SK-N-SH (cell line): ENCODE data around the gene PPARD. TPM values are rescaled to one million over a fixed set of nuclear protein-coding genes. Genes with fewer than 3 reads are reported as not detected.

Experiments
- CTCF ChIA-PET: fragments of 300-600, 350-600 bp; formaldehyde crosslinking; extraction: SDS; loops from one replicate; lab custom pipeline; 2021; lab: Yijun Ruan, JAX
- POLR2A ChIA-PET: fragments of 350-600 bp; sonication (Branson Sonifier 250); formaldehyde crosslinking; extraction: SDS; loops from one replicate; lab custom pipeline; 2020; ENCODE audit warnings: antibody characterized with exemption, inconsistent platforms; lab: Yijun Ruan, JAX
- DNase-seq: peaks from one replicate; pipeline ENCODE4 v3.0.0; 2012
- H2AFZ ChIP-seq: fragments of 200-600 bp; sonication (generic); 2 replicates; pipeline ENCODE4 v1.8.1; 2016; ENCODE audit warnings: antibody characterized with exemption, mild to moderate bottlenecking, low read depth
- H3F3A ChIP-seq: fragments of 200-600 bp; sonication (generic); replicated peaks from 2 replicates; pipeline ENCODE3; 2016; ENCODE audit warnings: antibody characterized with exemption, mild to moderate bottlenecking; ENCODE audit not compliant: insufficient read depth
- H3K27ac ChIP-seq, 2 experiments: fragments of 200-500 bp in 1 of 2; fragments of 200-600 bp in 1 of 2; sonication (Bioruptor generic) in 1 of 2; sonication (generic), shearing (Covaris generic) in 1 of 2; 2 replicates each; pipeline versions ENCODE4 v1.5.1 to v1.6.1; 2014 to 2016; ENCODE audit warnings: low read depth in 2 of 2, inconsistent platforms in 1 of 2, low read length in 1 of 2, mild to moderate bottlenecking in 1 of 2, mixed read lengths in 1 of 2
- H3K27me3 ChIP-seq: fragments of 200-600 bp; sonication (generic), shearing (Covaris generic); 2 replicates; pipeline ENCODE4 v1.6.1; 2016; ENCODE audit warnings: mixed run types; ENCODE audit not compliant: insufficient read depth
- H3K36me3 ChIP-seq, 2 experiments: fragments of 200-500 bp in 1 of 2; fragments of 200-600 bp in 1 of 2; sonication (Bioruptor generic) in 1 of 2; sonication (generic) in 1 of 2; replicated peaks in 1 of 2; 2 replicates each; pipeline versions ENCODE3 to v1.5.1; 2014 to 2016; ENCODE audit warnings: low read length in 1 of 2, mild to moderate bottlenecking in 1 of 2; ENCODE audit not compliant: insufficient read depth in 2 of 2, control insufficient read depth in 1 of 2
- H3K4me1 ChIP-seq, 2 experiments: fragments of 200-500 bp in 1 of 2; fragments of 200-600 bp in 1 of 2; sonication (Bioruptor generic) in 1 of 2; sonication (generic), shearing (Covaris generic) in 1 of 2; 2 replicates each; pipeline versions ENCODE4 v1.5.1 to v1.6.1; 2014 to 2016; ENCODE audit warnings: low read depth in 1 of 2, low read length in 1 of 2, mixed run types in 1 of 2; ENCODE audit not compliant: insufficient read depth in 2 of 2, control insufficient read depth in 1 of 2
- H3K4me2 ChIP-seq: fragments of 200-600 bp; sonication (generic), shearing (Covaris generic); 2 replicates; pipeline ENCODE4 v1.6.1; 2017; ENCODE audit warnings: mixed run types
- H3K4me3 ChIP-seq, 2 experiments: fragments of 200-500 bp in 1 of 2; fragments of 200-600 bp in 1 of 2; sonication (Bioruptor generic) in 1 of 2; sonication (generic), shearing (Covaris generic) in 1 of 2; 2 replicates each; pipeline versions ENCODE4 v1.5.1 to v1.8.1; 2014 to 2016; ENCODE audit warnings: low read depth in 2 of 2, inconsistent platforms in 1 of 2, low read length in 1 of 2, mild to moderate bottlenecking in 1 of 2, mixed read lengths in 1 of 2, moderate library complexity in 1 of 2
- H3K79me2 ChIP-seq: fragments of 200-600 bp; sonication (generic); 2 replicates; pipeline ENCODE4 v1.8.1; 2017; ENCODE audit warnings: mild to moderate bottlenecking; ENCODE audit not compliant: insufficient read depth
- H3K9ac ChIP-seq: fragments of 200-600 bp; sonication (generic); 2 replicates; pipeline ENCODE4 v1.6.1; 2017; ENCODE audit warnings: mixed run types
- H3K9me2 ChIP-seq: fragments of 200-600 bp; sonication (generic); 2 replicates; pipeline ENCODE4 v1.6.1; 2017; ENCODE audit warnings: mixed run types
- H3K9me3 ChIP-seq: fragments of 200-600 bp; sonication (generic); 2 replicates; pipeline ENCODE4 v1.6.1; 2017; ENCODE audit warnings: mixed run types, mild to moderate bottlenecking, moderate library complexity
- H4K20me1 ChIP-seq: fragments of 200-600 bp; sonication (generic); 2 replicates; pipeline ENCODE4 v1.6.1; 2017; ENCODE audit warnings: mild to moderate bottlenecking, mixed run types; ENCODE audit not compliant: insufficient read depth
- EZH2phosphoT487 ChIP-seq: fragments of 200-600 bp; sonication (generic); IDR thresholded peaks from 2 replicates; pipeline ENCODE4 v1.6.1; 2017; ENCODE audit warnings: low read depth, mixed run types, mild to moderate bottlenecking, antibody characterized with exemption, moderate library complexity, borderline replicate concordance
- FOSL2 ChIP-seq: IDR thresholded peaks from 2 replicates; pipeline ENCODE4 v1.4.0; 2012; ENCODE audit warnings: low read depth, mild to moderate bottlenecking, moderate library complexity, borderline replicate concordance
- FOXJ3 ChIP-seq: sonication (generic); formaldehyde crosslinking; IDR thresholded peaks from 2 replicates; pipeline ENCODE4 v1.5.1; 2020; ENCODE audit warnings: mild to moderate bottlenecking, missing genetic modification reagents
- GATA2 ChIP-seq: sonication (generic); formaldehyde crosslinking; IDR thresholded peaks from 2 replicates; pipeline ENCODE4 v1.5.0; 2020; ENCODE audit warnings: mild to moderate bottlenecking, missing genetic modification reagents
- MEF2A ChIP-seq: IDR thresholded peaks from 2 replicates; pipeline ENCODE4 v1.4.0; 2012; ENCODE audit warnings: low read depth, borderline replicate concordance
- MXI1 ChIP-seq: IDR thresholded peaks from 2 replicates; pipeline ENCODE4 v1.6.1; 2012; ENCODE audit warnings: mild to moderate bottlenecking, low read depth, low read length, improper control_type of control experiment
- NFIC ChIP-seq: IDR thresholded peaks from 2 replicates; pipeline ENCODE4 v1.4.0; 2012; ENCODE audit warnings: borderline replicate concordance
- NRF1 ChIP-seq: IDR thresholded peaks from 2 replicates; pipeline ENCODE4 v1.6.1; 2012; ENCODE audit warnings: low read depth, mild to moderate bottlenecking, low read length
- RAD21 ChIP-seq: IDR thresholded peaks from 2 replicates; pipeline ENCODE4 v1.6.1; 2012; ENCODE audit warnings: mild to moderate bottlenecking, low read length
- RCOR1 ChIP-seq: fragments of 150-350 bp; IDR thresholded peaks from 2 replicates; pipeline ENCODE4 v1.6.1; 2017; ENCODE audit warnings: antibody characterized with exemption, low read length
- RXRA ChIP-seq: IDR thresholded peaks from 2 replicates; pipeline ENCODE4 v1.4.0; 2012; ENCODE audit warnings: low read depth, mild to moderate bottlenecking, borderline replicate concordance
- SMC3 ChIP-seq: IDR thresholded peaks from 2 replicates; pipeline ENCODE4 v1.6.1; 2012; ENCODE audit warnings: low read depth, low read length, improper control_type of control experiment
- TCF12 ChIP-seq: IDR thresholded peaks from 2 replicates; pipeline ENCODE4 v1.4.0; 2012
- TEAD4 ChIP-seq: IDR thresholded peaks from 2 replicates; pipeline ENCODE4 v1.4.0; 2012; ENCODE audit warnings: mild to moderate bottlenecking, borderline replicate concordance; ENCODE audit not compliant: insufficient read depth
- WGBS: methylation state at CpG from one replicate; pipeline ENCODE4 v1.1.6; 2017; ENCODE audit warnings: low lambda C conversion rate; 5-methylcytosine and 5-hydroxymethylcytosine counted together
- polyA plus RNA-seq, 3 experiments: library from polyadenylated mRNA; depleted of rRNA; stranded (reverse); fragments of >200 nt; gene quantifications; 2 replicates each; pipeline ENCODE4 v1.2.3, GENCODE V29; 2012
- TF ChIP-seq, protein P1 (sequence below): fragments of 200-600 bp; sonication (generic); IDR thresholded peaks from 2 replicates; pipeline ENCODE4 v1.6.1; 2017; ENCODE audit warnings: antibody characterized with exemption, mild to moderate bottlenecking, moderate library complexity
- TF ChIP-seq, protein P2 (sequence below): IDR thresholded peaks from 2 replicates; pipeline ENCODE4 v1.4.0; 2012; ENCODE audit warnings: low read depth, borderline replicate concordance
- TF ChIP-seq, protein P3 (sequence below): IDR thresholded peaks from 2 replicates; pipeline ENCODE4 v1.4.0; 2012; ENCODE audit warnings: low read depth
- TF ChIP-seq, protein P4 (sequence below): fragments of 150-350 bp; IDR thresholded peaks from 2 replicates; pipeline ENCODE4 v1.6.1; 2017; ENCODE audit warnings: antibody characterized with exemption, low read length, low read depth, borderline replicate concordance

The PPARD gene
- polyA plus RNA-seq, 1 of the 3 experiments (the other 2 are of a cell fraction) = 13.3 TPM

DNA sequence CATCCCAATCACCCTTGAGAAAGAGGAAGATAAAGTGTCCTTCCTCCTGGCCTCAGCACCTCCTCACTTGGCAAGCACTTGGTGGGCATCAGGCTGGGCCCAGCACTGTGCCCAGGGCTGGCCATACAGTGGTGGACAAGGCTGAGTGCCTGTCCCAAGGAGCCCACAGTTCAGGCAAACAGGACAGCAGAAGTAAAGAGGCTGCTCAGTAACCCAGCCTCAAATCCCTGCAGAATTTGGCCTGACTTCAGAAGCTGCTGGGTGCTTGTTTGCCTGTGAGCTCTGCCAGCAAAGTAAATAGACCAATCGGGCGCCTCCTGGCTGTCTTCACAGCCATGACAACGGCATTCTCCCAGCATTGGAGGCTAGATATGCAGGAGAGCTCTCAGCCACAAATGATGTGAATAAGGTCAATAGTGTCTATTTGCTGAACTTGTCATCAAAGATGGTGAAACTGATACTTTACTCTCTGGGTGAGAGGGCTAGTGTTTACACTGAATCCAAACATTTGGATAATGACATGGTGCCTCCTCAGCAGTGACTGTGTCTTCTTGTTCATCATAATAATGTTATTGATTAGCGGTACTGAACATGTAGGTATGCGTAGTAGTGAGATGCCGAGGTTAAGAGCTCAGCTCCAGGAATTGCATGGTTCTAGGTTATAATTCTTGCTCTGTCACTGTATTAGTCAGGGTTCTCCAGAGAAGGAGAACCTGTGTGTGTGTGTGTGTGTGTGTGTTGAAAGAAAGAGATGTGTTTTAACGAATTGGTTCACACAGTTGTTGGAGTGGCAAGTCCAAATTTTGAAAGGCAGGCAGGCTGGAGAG is 72.9 kb downstream of the PPARD start:
- H4K20me1 ChIP-seq = no peaks in the 10 kb centered on the region
- H3K9me2 ChIP-seq = no peaks in the 10 kb centered on the region
- CTCF ChIA-PET = interaction anchor here (0.8 to 5.9 kb wide), 10 partner anchors 9 to 73 kb away, joined by 3 to 46 read pairs (median 8); partner anchors contain the start of gene PPARD
- H3F3A ChIP-seq = no peaks in the 10 kb centered on the region
- H3K27me3 ChIP-seq = no peaks in the 10 kb centered on the region
- H3K27ac ChIP-seq = peak overlapping the region in 1 of 2 experiments; percentile 36; a peak in 3 of 4 replicates
- H3K79me2 ChIP-seq = no peaks in the 10 kb centered on the region
- 59% methylated on average over 7 of the region's 7 CpGs for WGBS
- no peak overlapping the region; a peak in 1 of 4 replicates for H3K4me3 ChIP-seq
- H2AFZ ChIP-seq = no peak overlapping the region
- H3K4me1 ChIP-seq = peaks cover 0 to 31% of the 10 kb centered on the region in 2 experiments; a peak in 2 of 4 replicates
- no peaks in the 10 kb centered on the region for H3K9me3 ChIP-seq
- H3K4me2 ChIP-seq = no peak overlapping the region
- TF ChIP-seq, protein P1, sequence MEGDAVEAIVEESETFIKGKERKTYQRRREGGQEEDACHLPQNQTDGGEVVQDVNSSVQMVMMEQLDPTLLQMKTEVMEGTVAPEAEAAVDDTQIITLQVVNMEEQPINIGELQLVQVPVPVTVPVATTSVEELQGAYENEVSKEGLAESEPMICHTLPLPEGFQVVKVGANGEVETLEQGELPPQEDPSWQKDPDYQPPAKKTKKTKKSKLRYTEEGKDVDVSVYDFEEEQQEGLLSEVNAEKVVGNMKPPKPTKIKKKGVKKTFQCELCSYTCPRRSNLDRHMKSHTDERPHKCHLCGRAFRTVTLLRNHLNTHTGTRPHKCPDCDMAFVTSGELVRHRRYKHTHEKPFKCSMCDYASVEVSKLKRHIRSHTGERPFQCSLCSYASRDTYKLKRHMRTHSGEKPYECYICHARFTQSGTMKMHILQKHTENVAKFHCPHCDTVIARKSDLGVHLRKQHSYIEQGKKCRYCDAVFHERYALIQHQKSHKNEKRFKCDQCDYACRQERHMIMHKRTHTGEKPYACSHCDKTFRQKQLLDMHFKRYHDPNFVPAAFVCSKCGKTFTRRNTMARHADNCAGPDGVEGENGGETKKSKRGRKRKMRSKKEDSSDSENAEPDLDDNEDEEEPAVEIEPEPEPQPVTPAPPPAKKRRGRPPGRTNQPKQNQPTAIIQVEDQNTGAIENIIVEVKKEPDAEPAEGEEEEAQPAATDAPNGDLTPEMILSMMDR = peak; percentile 69
- TF ChIP-seq TEAD4 (no peak), SMC3 (peak; percentile 84), RAD21 (peak; percentile 64), NFIC (0 out of 2 replicates have a peak, but pooled peaks have one; percentile 19), RCOR1 (0 out of 2 replicates have a peak, but pooled peaks have one; percentile 25)
- TF ChIP-seq, all 33 proteins: peak for 5
- peaks cover 4% of the 10 kb centered on the region in 2 experiments for H3K36me3 ChIP-seq
- POLR2A ChIA-PET = no interaction called here
- peak; percentile 63 for DNase-seq
- no peak overlapping the region for H3K9ac ChIP-seq

DNA sequence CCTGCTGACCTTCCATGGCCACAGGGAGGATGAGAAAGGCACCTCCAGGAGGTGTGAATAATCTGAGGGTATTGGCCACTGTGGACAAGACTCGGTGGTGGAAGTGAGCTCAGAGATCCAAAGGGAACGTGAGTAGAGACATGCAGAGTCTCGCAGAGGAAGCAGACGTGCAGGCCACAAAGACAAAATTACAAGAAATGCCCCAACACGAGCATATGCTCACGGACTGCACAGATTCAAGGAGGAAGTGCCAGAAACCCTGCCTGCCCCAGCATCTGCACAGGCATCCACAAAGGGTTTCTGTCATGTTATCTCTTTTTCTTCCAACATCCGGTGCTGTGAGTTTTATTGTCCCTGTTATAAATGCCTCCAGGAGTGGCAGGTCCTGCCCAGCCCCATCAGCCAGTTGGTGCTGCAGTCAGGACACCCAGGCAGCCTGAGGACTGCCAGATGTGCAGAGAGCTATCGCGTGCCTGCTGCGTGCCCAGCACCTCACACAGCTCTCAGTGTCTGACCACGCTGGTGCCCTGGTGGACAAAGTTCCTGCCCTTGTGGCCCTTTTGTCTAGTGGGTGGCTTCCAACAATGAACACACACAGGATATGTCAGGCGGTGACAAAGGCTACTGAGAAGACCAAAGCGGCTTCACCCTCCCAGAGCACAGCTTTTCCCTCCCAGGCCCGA is 75.8 kb downstream of the PPARD start:
- Histone ChIP-seq H3K9me3 (no peaks in the 10 kb centered on the region), H3K9ac (no peak overlapping the region), H3K36me3 (peaks cover 4% of the 10 kb centered on the region in 2 experiments), H3K4me1 (peaks cover 0 to 31% of the 10 kb centered on the region in 2 experiments; a peak in 2 of 4 replicates), H4K20me1 (no peaks in the 10 kb centered on the region), H3K9me2 (no peaks in the 10 kb centered on the region), H3K4me3 (no peak overlapping the region), H2AFZ (no peak overlapping the region), H3K79me2 (no peaks in the 10 kb centered on the region), H3K4me2 (no peak overlapping the region), H3K27ac (peak overlapping the region in 1 of 2 experiments; percentile 90; a peak in 2 of 4 replicates), H3K27me3 (no peaks in the 10 kb centered on the region), H3F3A (no peaks in the 10 kb centered on the region)
- POLR2A ChIA-PET = interaction anchor here (0.9 kb wide), 1 partner anchor 10 kb away, joined by 7 read pairs; no protein-coding TSS in a partner anchor
- 83% methylated on average over 12 of the region's 14 CpGs for WGBS
- CTCF ChIA-PET = interaction anchor here (0.6 to 5.9 kb wide), 9 partner anchors 10 to 320 kb away, joined by 3 to 46 read pairs (median 5); partner anchors contain the start of gene PPARD
- peak; percentile 83 for DNase-seq
- TF ChIP-seq, protein P2, sequence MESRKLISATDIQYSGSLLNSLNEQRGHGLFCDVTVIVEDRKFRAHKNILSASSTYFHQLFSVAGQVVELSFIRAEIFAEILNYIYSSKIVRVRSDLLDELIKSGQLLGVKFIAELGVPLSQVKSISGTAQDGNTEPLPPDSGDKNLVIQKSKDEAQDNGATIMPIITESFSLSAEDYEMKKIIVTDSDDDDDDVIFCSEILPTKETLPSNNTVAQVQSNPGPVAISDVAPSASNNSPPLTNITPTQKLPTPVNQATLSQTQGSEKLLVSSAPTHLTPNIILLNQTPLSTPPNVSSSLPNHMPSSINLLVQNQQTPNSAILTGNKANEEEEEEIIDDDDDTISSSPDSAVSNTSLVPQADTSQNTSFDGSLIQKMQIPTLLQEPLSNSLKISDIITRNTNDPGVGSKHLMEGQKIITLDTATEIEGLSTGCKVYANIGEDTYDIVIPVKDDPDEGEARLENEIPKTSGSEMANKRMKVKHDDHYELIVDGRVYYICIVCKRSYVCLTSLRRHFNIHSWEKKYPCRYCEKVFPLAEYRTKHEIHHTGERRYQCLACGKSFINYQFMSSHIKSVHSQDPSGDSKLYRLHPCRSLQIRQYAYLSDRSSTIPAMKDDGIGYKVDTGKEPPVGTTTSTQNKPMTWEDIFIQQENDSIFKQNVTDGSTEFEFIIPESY = no peak
- TF ChIP-seq MXI1 = peak; percentile 69
- peak; percentile 58; the same call in 1 of the 2 replicates for TF ChIP-seq GATA2 (CRISPR knock-in tag)
- TF ChIP-seq, protein P3, sequence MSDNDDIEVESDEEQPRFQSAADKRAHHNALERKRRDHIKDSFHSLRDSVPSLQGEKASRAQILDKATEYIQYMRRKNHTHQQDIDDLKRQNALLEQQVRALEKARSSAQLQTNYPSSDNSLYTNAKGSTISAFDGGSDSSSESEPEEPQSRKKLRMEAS = no peak
- TF ChIP-seq TCF12 = no peak
- TF ChIP-seq, protein P4, sequence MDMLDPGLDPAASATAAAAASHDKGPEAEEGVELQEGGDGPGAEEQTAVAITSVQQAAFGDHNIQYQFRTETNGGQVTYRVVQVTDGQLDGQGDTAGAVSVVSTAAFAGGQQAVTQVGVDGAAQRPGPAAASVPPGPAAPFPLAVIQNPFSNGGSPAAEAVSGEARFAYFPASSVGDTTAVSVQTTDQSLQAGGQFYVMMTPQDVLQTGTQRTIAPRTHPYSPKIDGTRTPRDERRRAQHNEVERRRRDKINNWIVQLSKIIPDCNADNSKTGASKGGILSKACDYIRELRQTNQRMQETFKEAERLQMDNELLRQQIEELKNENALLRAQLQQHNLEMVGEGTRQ = no peak
- TF ChIP-seq FOSL2 = no peak
- no peak for TF ChIP-seq MEF2A
- TF ChIP-seq EZH2phosphoT487 = no peak
- TF ChIP-seq NFIC = no peak
- TF ChIP-seq RXRA = no peak
- peak; percentile 25 for TF ChIP-seq RAD21
- peak; percentile 74; the same call in 1 of the 2 replicates for TF ChIP-seq RCOR1
- TF ChIP-seq FOXJ3 (CRISPR knock-in tag) = no peak
- no peak for TF ChIP-seq NRF1
- TF ChIP-seq SMC3 = no peak; the same call in 1 of the 2 replicates
